ENCODE measurements around the gene LCN9.

DNA sequence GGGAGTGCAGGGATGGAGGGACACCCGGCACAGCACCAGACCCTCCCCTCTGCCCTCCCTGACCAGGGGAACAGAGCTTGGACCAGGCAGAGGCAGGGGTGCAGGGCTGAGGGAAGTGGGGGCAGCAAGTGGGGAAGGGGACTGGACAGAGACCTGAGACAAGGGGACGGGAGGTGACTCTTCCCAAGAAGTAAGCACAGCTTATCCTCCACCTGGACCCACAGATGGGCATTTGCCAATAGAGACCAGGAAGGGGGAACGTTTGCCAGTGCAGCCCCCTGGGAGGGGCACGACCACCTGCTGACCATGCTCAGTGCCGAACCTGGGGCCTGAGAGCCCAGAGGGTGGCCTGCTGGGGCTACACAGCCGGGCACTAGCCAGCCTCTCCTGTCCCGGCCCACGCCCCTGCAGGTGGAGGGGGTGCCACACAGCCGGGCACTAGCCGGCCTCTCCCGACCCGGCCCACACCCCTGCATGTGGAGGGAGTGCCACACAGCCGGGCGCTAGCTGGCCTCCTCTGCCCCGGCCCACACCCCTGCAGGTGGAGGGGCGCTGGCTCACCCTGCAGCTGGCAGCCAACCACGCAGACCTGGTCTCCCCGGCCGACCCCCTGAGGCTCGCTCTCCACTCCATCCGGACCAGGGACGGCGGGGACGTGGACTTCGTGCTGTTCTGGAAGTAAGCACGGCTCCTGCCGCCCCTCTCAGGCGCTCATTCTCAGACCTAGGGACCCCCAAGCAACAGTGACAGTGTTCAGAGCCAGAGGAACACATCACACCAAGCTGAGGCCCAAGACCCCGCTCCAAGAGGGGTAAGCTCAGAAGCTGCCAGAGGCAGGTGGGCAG is 48.1 kb upstream of the LCN9 start:
- TF ChIP-seq POLR2A (IDR thresholded peaks at IDR 0.05; ENCODE audit: extremely low read depth, insufficient read length) (no peak), MYC (IDR thresholded peaks at IDR 0.05; ENCODE audit: low read depth, low read length) (no peak)
- TF ChIP-seq, protein P1, sequence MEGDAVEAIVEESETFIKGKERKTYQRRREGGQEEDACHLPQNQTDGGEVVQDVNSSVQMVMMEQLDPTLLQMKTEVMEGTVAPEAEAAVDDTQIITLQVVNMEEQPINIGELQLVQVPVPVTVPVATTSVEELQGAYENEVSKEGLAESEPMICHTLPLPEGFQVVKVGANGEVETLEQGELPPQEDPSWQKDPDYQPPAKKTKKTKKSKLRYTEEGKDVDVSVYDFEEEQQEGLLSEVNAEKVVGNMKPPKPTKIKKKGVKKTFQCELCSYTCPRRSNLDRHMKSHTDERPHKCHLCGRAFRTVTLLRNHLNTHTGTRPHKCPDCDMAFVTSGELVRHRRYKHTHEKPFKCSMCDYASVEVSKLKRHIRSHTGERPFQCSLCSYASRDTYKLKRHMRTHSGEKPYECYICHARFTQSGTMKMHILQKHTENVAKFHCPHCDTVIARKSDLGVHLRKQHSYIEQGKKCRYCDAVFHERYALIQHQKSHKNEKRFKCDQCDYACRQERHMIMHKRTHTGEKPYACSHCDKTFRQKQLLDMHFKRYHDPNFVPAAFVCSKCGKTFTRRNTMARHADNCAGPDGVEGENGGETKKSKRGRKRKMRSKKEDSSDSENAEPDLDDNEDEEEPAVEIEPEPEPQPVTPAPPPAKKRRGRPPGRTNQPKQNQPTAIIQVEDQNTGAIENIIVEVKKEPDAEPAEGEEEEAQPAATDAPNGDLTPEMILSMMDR (IDR thresholded peaks at IDR 0.05; ENCODE audit: low read depth, low read length), result no peak

Data from NB4 (cell line).